ENCODE data around the gene CDH4. TPM values are rescaled to one million over a fixed set of nuclear protein-coding genes. Genes with fewer than 3 reads are reported as not detected.

CDH4 gene
- polyA plus RNA-seq, 1 donor (not counting 4 experiments of a cell fraction or from before 2014, with no cell fraction given), result 2.2 TPM

DNA sequence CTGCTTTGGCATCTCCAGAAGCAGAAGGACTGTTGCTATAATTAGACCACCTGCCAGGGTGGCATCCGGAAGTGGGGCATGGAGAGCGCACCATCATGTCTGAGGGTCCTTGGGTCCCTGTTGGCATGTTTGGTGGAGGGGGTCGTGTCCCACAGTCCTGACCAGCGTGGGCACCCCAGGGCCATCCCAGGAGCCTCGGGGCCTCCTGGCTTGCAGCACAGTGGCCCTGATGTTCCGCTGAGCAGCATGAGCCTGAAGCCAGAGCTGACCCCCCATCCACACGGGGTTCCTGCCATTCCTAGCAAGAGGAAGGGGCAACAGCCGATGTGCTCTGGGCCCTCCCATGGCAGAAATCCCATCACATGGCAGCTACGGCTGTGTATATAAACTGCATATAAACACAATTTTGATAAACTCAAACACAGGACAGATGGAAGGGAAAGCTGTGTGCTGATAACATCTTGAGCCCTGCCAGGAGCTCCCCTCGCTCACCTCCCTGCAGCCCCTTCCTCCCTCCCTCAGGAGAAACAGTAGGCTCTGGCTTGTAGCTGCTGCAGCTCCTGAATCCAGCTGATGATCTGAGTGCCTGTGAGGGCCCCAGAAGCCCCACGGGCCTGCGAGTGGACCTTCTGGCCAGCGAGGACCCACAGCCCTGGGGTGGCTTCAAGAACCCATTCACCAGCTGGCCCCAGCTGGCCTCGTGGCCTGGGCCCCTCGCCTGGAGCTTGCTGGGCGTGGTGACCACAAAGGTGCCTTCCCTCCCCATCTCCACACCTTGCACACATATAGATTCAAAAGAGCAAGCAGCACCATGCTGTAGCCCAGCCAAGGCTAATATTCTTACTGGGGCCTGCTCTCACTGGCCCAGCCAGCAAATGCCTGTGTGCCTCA lies 321.6 kb downstream of the CDH4 start:
- Histone ChIP-seq H3K9ac (ENCODE audit: control insufficient read depth, extremely low read depth, insufficient read depth, low read length) (no peak overlapping the region), H3K27ac (ENCODE audit: control insufficient read depth, insufficient read depth, low read length) (no peak overlapping the region), H3K4me3 (ENCODE audit: control insufficient read depth in 2 of 3, extremely low read depth in 1 of 3, insufficient read depth in 2 of 3, low read depth in 1 of 3, low read length in 3 of 3) (no peak overlapping the region), H2AFZ (ENCODE audit: control insufficient read depth, low read length) (no peak overlapping the region), H3K36me3 (ENCODE audit: control insufficient read depth in 2 of 2, extremely low read depth in 1 of 2, insufficient read depth in 2 of 2, low read length in 2 of 2) (no peaks in the 10 kb centered on the region), H4K20me1 (ENCODE audit: control insufficient read depth, extremely low read depth, insufficient read depth, low read length) (peaks cover 2% of the 10 kb centered on the region), H3K4me1 (ENCODE audit: control insufficient read depth, extremely low read depth, insufficient read depth, low read length) (no peaks in the 10 kb centered on the region), H3K9me1 (ENCODE audit: control insufficient read depth, extremely low read depth, insufficient read depth, low read length) (no peaks in the 10 kb centered on the region), H3K27me3 (ENCODE audit: control insufficient read depth, extremely low read depth, insufficient read depth, low read length) (no peaks in the 10 kb centered on the region), H3K9me3 (ENCODE audit: control insufficient read depth, low read depth, low read length) (no peaks in the 10 kb centered on the region), H3K79me2 (ENCODE audit: control insufficient read depth, insufficient read depth, low read length) (no peaks in the 10 kb centered on the region), H3K4me2 (ENCODE audit: control insufficient read depth, extremely low read depth, insufficient read depth, low read depth, low read length) (no peak overlapping the region)
- FAIRE-seq, result no peak
- no peak for TF ChIP-seq EZH2 (IDR thresholded peaks at IDR 0.05; ENCODE audit: low read length)
- TF ChIP-seq, protein P1, sequence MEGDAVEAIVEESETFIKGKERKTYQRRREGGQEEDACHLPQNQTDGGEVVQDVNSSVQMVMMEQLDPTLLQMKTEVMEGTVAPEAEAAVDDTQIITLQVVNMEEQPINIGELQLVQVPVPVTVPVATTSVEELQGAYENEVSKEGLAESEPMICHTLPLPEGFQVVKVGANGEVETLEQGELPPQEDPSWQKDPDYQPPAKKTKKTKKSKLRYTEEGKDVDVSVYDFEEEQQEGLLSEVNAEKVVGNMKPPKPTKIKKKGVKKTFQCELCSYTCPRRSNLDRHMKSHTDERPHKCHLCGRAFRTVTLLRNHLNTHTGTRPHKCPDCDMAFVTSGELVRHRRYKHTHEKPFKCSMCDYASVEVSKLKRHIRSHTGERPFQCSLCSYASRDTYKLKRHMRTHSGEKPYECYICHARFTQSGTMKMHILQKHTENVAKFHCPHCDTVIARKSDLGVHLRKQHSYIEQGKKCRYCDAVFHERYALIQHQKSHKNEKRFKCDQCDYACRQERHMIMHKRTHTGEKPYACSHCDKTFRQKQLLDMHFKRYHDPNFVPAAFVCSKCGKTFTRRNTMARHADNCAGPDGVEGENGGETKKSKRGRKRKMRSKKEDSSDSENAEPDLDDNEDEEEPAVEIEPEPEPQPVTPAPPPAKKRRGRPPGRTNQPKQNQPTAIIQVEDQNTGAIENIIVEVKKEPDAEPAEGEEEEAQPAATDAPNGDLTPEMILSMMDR (optimal IDR thresholded peaks at IDR 0.05 in 1 of 3, IDR thresholded peaks at IDR 0.05 in 1 of 3, conservative IDR thresholded peaks at IDR 0.05 in 1 of 3; ENCODE audit: extremely low read depth in 1 of 3, insufficient read depth in 2 of 3, low read length in 3 of 3), result no peak
- dilution Hi-C loops (cut with MboI; ENCODE audit: extremely low pct_ligation_motif_present, low sequenced_read_pairs), result no loop called here
- DNase-seq (ENCODE audit: low read depth, low spot score), result no peak

DNA sequence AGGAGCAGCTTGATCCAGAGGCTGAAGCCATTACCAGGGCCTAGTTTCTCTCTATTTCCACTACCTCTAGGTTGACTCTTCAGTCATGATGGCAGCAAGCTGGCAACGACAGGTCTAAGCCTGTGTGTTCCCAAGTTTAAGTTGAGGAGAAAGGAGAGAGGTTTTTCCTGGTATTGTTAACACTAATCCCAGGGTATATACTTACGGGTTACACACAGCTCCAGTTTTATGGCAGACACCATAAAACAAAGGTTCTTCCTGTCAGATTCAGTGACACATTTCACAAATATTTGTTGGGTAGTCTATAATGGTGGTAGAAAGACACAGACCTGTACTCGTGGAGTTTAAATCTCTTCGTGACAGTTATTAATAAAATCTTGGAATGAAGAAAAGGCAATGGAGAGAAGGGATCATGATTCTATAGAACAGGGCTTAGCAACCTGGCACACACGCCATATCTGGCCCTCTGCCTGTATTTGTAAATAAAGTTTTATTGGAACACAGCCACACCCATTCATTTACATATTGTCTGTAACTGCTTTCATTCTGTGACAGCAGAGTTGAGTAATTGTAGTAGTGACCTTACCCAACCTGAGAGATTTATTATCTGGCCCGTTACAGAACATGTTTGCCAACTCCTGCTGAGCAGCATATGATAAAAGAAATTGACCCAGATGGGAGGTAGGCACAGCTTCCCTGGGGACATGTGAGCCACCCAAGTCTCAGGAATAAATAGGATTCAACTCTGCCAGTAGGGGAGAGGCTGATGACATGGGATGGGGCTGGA lies 323.3 kb downstream of the CDH4 start:
- H3K9ac ChIP-seq (ENCODE audit: control insufficient read depth, extremely low read depth, insufficient read depth, low read length), result no peak overlapping the region
- no peaks in the 10 kb centered on the region for H4K20me1 ChIP-seq (ENCODE audit: control insufficient read depth, extremely low read depth, insufficient read depth, low read length)
- no peaks in the 10 kb centered on the region for H3K4me1 ChIP-seq (ENCODE audit: control insufficient read depth, extremely low read depth, insufficient read depth, low read length)
- H3K9me3 ChIP-seq (ENCODE audit: control insufficient read depth, low read depth, low read length), result no peaks in the 10 kb centered on the region
- dilution Hi-C loops (cut with MboI; ENCODE audit: extremely low pct_ligation_motif_present, low sequenced_read_pairs), result no loop called here
- no peak for DNase-seq (ENCODE audit: low read depth, low spot score)
- no peak for TF ChIP-seq EZH2 (IDR thresholded peaks at IDR 0.05; ENCODE audit: low read length)
- TF ChIP-seq, protein P1 (optimal IDR thresholded peaks at IDR 0.05 in 1 of 3, IDR thresholded peaks at IDR 0.05 in 1 of 3, conservative IDR thresholded peaks at IDR 0.05 in 1 of 3; ENCODE audit: extremely low read depth in 1 of 3, insufficient read depth in 2 of 3, low read length in 3 of 3), result no peak
- no peak for FAIRE-seq
- H3K9me1 ChIP-seq (ENCODE audit: control insufficient read depth, extremely low read depth, insufficient read depth, low read length), result no peaks in the 10 kb centered on the region
- H3K79me2 ChIP-seq (ENCODE audit: control insufficient read depth, insufficient read depth, low read length), result no peaks in the 10 kb centered on the region
- no peak overlapping the region for H3K27ac ChIP-seq (ENCODE audit: control insufficient read depth, insufficient read depth, low read length)
- no peak overlapping the region for H3K4me3 ChIP-seq (ENCODE audit: control insufficient read depth in 2 of 3, extremely low read depth in 1 of 3, insufficient read depth in 2 of 3, low read depth in 1 of 3, low read length in 3 of 3)
- H3K4me2 ChIP-seq (ENCODE audit: control insufficient read depth, extremely low read depth, insufficient read depth, low read depth, low read length), result no peak overlapping the region
- no peaks in the 10 kb centered on the region for H3K27me3 ChIP-seq (ENCODE audit: control insufficient read depth, extremely low read depth, insufficient read depth, low read length)
- no peak overlapping the region for H2AFZ ChIP-seq (ENCODE audit: control insufficient read depth, low read length)
- H3K36me3 ChIP-seq (ENCODE audit: control insufficient read depth in 2 of 2, extremely low read depth in 1 of 2, insufficient read depth in 2 of 2, low read length in 2 of 2), result no peaks in the 10 kb centered on the region

Data from keratinocyte (primary cell).